Purkinje cell (primary cell): ENCODE measurements around the gene MED7. TPM values are rescaled to one million over a fixed set of nuclear protein-coding genes. Genes with fewer than 3 reads are reported as not detected.

Experiments
- polyA plus RNA-seq: library from polyadenylated mRNA; unstranded; fragments of >200 nt; fragmentation: Nextera tagmentation; gene quantifications from 2 replicates; pipeline ENCODE4 v1.2.1, GENCODE V29; 2014

Gene MED7
- polyA plus RNA-seq = 49.6 and 60.5 TPM in 2 replicates

GRCh38 chr5:157142317-157143126 is at the start of gene MED7:
Gene MED7 (minus strand): TSS chr5:157142865. CDS start chr5:157139431, 3,434 bp downstream.

GRCh38 chr5:157180374-157181264 is 38.0 kb upstream of the MED7 start, which contains the start of gene ITK:
Gene ITK (plus strand): TSS chr5:157180840. CDS start chr5:157180978, 138 bp downstream.

GRCh38 chr5:157166214-157167213 is 23.8 kb upstream of the MED7 start, which contains the start of gene GARIN3:
Gene GARIN3 (minus strand): TSS chr5:157166264. CDS start chr5:157166168, 96 bp downstream.

GRCh38 chr5:157108976-157109375 is 33.7 kb downstream of the MED7 start, which contains the start of gene HAVCR2:
Gene HAVCR2 (minus strand): TSS chr5:157109044. CDS start chr5:157108983, 61 bp downstream.

Other genes starting within 250 kb of the MED7 start
- 0.35 TPM in 1 of 2 replicates, not detected in the other for gene TIMD4, start 179.6 kb downstream of the MED7 start, polyA plus RNA-seq
- not detected in 2 replicates for gene HAVCR1, start 83.7 kb downstream of the MED7 start, polyA plus RNA-seq
- gene HAVCR2, start 33.8 kb downstream of the MED7 start, polyA plus RNA-seq = 0.24 TPM in 1 of 2 replicates, not detected in the other
- gene GARIN3, start 23.4 kb upstream of the MED7 start, polyA plus RNA-seq = 0.16 and 0.70 TPM in 2 replicates
- gene ITK, start 38.0 kb upstream of the MED7 start, polyA plus RNA-seq = not detected in 2 replicates
- gene CYFIP2, start 123.3 kb upstream of the MED7 start, polyA plus RNA-seq = 386 and 402 TPM in 2 replicates